SK-N-SH (cell line): ENCODE measurements around the gene SYNE1.
"Not testable (repeated sequence)": the region's sequence is repeated elsewhere in the genome, so short reads cannot be mapped to it uniquely, and the experiment has no call there.

ENCODE experiments used
- EP300 ChIP-seq, 2 experiments: IDR thresholded peaks; 2 replicates each; pipeline versions ENCODE4 v1.4.0 to v1.6.1; 2012; ENCODE audit warnings: borderline replicate concordance in 1 of 2, low read depth in 1 of 2, low read length in 1 of 2
- FOSL2 ChIP-seq: IDR thresholded peaks from 2 replicates; pipeline ENCODE4 v1.4.0; 2012; ENCODE audit warnings: low read depth, mild to moderate bottlenecking, moderate library complexity, borderline replicate concordance
- GABPA ChIP-seq: IDR thresholded peaks from 2 replicates; pipeline ENCODE4 v1.4.0; 2012; ENCODE audit warnings: low read depth, mild to moderate bottlenecking
- GATA2 ChIP-seq: sonication (generic); formaldehyde crosslinking; IDR thresholded peaks from 2 replicates; pipeline ENCODE4 v1.5.0; 2020; ENCODE audit warnings: mild to moderate bottlenecking, missing genetic modification reagents
- POLR2AphosphoS5 ChIP-seq: IDR thresholded peaks from 2 replicates; pipeline ENCODE4 v1.6.1; 2012; ENCODE audit warnings: low read depth, low read length
- RCOR1 ChIP-seq: fragments of 150-350 bp; IDR thresholded peaks from 2 replicates; pipeline ENCODE4 v1.6.1; 2017; ENCODE audit warnings: antibody characterized with exemption, low read length
- RFX5 ChIP-seq: IDR thresholded peaks from 2 replicates; pipeline ENCODE4 v1.6.1; 2012; ENCODE audit warnings: mild to moderate bottlenecking, improper control_type of control experiment, low read length
- TAF1 ChIP-seq: IDR thresholded peaks from 2 replicates; pipeline ENCODE4 v1.6.1; 2012; ENCODE audit warnings: low read depth, mild to moderate bottlenecking, low read length, moderate library complexity, borderline replicate concordance
- TF ChIP-seq, protein P1 (sequence below): fragments of 200-600 bp; sonication (generic); IDR thresholded peaks from 2 replicates; pipeline ENCODE4 v1.6.1; 2017; ENCODE audit warnings: antibody characterized with exemption, mild to moderate bottlenecking, moderate library complexity
- TF ChIP-seq, protein P2 (sequence below): IDR thresholded peaks from 2 replicates; pipeline ENCODE4; 2012

DNA sequence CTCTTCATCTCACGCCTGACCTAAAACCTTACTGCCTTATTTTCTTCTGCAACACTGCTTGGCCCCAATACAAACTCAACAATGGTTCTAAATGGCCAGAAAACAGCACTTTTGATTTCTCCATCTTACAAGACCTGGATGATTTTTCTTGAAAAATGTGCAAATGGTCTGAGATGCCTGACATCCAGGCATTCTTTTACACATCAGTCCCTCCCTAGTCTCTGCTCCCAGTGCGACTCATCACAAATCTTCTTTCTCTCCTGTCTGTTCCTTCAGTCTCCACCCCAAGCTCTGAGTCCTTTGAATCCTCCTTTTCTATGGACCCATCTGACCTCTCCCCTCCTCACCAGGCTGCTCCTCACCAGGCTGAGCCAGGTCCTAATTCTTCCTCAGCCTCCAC, 145.7 kb downstream of the SYNE1 start:
- TF ChIP-seq, protein P1, sequence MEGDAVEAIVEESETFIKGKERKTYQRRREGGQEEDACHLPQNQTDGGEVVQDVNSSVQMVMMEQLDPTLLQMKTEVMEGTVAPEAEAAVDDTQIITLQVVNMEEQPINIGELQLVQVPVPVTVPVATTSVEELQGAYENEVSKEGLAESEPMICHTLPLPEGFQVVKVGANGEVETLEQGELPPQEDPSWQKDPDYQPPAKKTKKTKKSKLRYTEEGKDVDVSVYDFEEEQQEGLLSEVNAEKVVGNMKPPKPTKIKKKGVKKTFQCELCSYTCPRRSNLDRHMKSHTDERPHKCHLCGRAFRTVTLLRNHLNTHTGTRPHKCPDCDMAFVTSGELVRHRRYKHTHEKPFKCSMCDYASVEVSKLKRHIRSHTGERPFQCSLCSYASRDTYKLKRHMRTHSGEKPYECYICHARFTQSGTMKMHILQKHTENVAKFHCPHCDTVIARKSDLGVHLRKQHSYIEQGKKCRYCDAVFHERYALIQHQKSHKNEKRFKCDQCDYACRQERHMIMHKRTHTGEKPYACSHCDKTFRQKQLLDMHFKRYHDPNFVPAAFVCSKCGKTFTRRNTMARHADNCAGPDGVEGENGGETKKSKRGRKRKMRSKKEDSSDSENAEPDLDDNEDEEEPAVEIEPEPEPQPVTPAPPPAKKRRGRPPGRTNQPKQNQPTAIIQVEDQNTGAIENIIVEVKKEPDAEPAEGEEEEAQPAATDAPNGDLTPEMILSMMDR = not testable (repeated sequence)
- TF ChIP-seq POLR2AphosphoS5; TAF1; GABPA; GATA2 (CRISPR knock-in tag); EP300 (IDR thresholded peaks at IDR 0.05; ENCODE audit: borderline replicate concordance in 1 of 2, low read depth in 1 of 2, low read length in 1 of 2); RFX5; FOSL2; RCOR1: not testable (repeated sequence)
- TF ChIP-seq, protein P2, sequence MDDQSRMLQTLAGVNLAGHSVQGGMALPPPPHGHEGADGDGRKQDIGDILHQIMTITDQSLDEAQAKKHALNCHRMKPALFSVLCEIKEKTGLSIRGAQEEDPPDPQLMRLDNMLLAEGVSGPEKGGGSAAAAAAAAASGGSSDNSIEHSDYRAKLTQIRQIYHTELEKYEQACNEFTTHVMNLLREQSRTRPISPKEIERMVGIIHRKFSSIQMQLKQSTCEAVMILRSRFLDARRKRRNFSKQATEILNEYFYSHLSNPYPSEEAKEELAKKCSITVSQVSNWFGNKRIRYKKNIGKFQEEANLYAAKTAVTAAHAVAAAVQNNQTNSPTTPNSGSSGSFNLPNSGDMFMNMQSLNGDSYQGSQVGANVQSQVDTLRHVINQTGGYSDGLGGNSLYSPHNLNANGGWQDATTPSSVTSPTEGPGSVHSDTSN = not testable (repeated sequence)
